H54 (cell line): Measurements from ENCODE around the gene ARHGEF39.

Experiments
- DNase-seq: peaks from one replicate; pipeline ENCODE4 v3.0.0; 2011; ENCODE audit warnings: low spot score, mixed read lengths; ENCODE audit not compliant: insufficient read length
- FAIRE-seq: peaks from 3 replicates; lab custom pipeline; 2011; peaks lifted over from hg19 to GRCh38; lab: Jason Lieb, UNC
- POLR2A ChIP-seq: IDR thresholded peaks from 2 replicates; pipeline ENCODE4 v1.6.1; 2011; ENCODE audit warnings: low read depth, mild to moderate bottlenecking, low read length

ARHGEF39 gene

GRCh38 chr9:35675204-35675603 lies 10.2 kb upstream of the ARHGEF39 start:
- FAIRE-seq = no peak
- no peak for DNase-seq
- no peak for TF ChIP-seq POLR2A

GRCh38 chr9:35674025-35674361 lies 9.0 kb upstream of the ARHGEF39 start:
- TF ChIP-seq POLR2A = no peak
- DNase-seq (no peak), FAIRE-seq (no peak)

GRCh38 chr9:35673132-35674024 lies 8.4 kb upstream of the ARHGEF39 start, which contains the start of gene CA9:
CA9 (plus strand) TSS chr9:35673928; CDS start chr9:35673960, 32 bp downstream.
- FAIRE-seq (no peak), DNase-seq (no peak)
- no peak for TF ChIP-seq POLR2A

- FAIRE-seq (peak; percentile 66), DNase-seq (peak; percentile 59)
- TF ChIP-seq POLR2A = no peak
These were observed 4.5 kb upstream of the ARHGEF39 start for GRCh38 chr9:35669331-35670145.

- FAIRE-seq (no peak), DNase-seq (no peak)
- TF ChIP-seq POLR2A = no peak
These were observed 2.9 kb upstream of the ARHGEF39 start for GRCh38 chr9:35667939-35668338.

- DNase-seq = no peak
- no peak for FAIRE-seq
These were observed 1.6 kb upstream of the ARHGEF39 start for GRCh38 chr9:35666549-35666948.

GRCh38 chr9:35666045-35666444 lies 1.1 kb upstream of the ARHGEF39 start:
- no peak for FAIRE-seq
- no peak for DNase-seq
- TF ChIP-seq POLR2A = no peak

More at GRCh38 chr9:35666549-35666948, 1.6 kb upstream of the ARHGEF39 start:
- TF ChIP-seq POLR2A = no peak

- DNase-seq (no peak), FAIRE-seq (no peak)
- TF ChIP-seq POLR2A = no peak
These were observed 450 bp upstream of the ARHGEF39 start for GRCh38 chr9:35665471-35665818.

GRCh38 chr9:35662437-35662836 lies 2.6 kb downstream of the ARHGEF39 start:
- FAIRE-seq = no peak
- no peak for DNase-seq
- TF ChIP-seq POLR2A = no peak

GRCh38 chr9:35661756-35662350 lies 3.1 kb downstream of the ARHGEF39 start:
- DNase-seq = no peak
- FAIRE-seq = no peak
- no peak for TF ChIP-seq POLR2A

- FAIRE-seq (no peak), DNase-seq (no peak)
- no peak for TF ChIP-seq POLR2A
These were observed 4.0 kb downstream of the ARHGEF39 start for GRCh38 chr9:35660966-35661415.

GRCh38 chr9:35659340-35659739 lies 5.7 kb downstream of the ARHGEF39 start:
- FAIRE-seq = no peak
- TF ChIP-seq POLR2A = no peak
- no peak for DNase-seq

GRCh38 chr9:35658968-35659220 lies 6.1 kb downstream of the ARHGEF39 start:
- FAIRE-seq (no peak), DNase-seq (no peak)
- TF ChIP-seq POLR2A = no peak
